Activated CD4-positive, alpha-beta T cell treated with anti-CD3 and anti-CD28 coated beads for 24 hours (primary cell): ENCODE results near the gene THAP12.
"Not testable (repeated sequence)": the region's sequence is repeated elsewhere in the genome, so short reads cannot be mapped to it uniquely, and the experiment has no call there.

Source experiments
- DNase-seq, 2 donors: peaks; one replicate each; pipeline ENCODE4 v3.0.0-alpha.2; 2020; ENCODE audit warnings: low read depth in 2 of 2

The THAP12 gene

DNA sequence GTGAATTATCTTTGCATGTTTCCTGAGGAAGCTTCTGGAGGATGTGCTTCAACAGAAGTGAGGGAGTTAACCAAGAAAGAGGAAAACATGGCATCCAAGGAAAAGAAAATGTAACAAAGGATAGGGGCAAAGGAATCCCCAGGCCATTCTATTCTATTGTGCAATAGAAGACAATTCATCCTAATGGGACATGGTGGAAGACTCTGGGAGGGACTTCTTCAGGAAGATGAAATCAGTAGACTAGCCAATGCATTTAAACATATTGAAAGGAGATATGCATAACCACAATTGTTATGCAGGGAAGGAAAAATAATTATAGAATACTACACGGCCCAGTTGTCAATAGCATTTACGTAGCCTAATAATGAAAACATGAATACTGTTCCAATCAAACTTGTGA is 55.7 kb downstream of the THAP12 start:
- no peak for DNase-seq

DNA sequence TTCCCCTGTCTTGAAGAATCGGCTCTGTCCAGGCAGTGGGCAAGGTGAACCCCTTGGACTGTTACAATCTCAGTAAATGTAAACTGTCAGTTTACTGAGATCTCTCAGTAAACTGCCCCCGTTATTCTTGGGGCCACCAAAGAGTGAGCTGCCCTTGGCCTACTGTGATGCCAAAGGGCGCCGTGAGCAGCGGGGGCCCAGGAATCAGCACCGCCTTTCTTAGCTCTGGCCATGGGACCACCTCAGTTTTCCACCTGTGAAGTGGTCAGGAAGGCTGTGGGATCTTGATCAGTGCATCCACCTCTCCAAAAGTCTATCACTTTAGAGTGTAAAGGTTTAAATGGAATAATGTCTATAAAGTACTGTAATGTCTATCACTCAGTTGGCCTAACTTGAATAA is 57.1 kb downstream of the THAP12 start:
- DNase-seq: no peak

DNA sequence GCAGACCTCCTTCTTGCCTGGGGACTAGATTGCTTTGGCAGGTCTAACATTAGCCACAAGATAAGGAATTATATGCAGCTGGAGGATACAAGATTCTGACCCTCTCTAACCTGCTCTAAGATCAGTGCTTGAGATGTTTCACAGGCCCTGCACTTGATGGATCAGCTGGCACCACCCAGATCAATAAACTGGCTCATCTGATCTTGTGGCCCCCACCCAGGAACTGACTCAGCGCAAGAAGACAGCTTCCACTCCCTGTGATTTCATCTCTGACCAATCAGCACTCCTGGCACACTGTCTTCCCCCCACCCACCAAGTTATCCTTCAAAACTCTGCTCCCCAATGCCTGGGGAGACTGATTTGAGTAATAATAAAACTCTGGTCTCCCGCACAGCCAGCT is 57.6 kb downstream of the THAP12 start:
- DNase-seq: not testable (repeated sequence)

DNA sequence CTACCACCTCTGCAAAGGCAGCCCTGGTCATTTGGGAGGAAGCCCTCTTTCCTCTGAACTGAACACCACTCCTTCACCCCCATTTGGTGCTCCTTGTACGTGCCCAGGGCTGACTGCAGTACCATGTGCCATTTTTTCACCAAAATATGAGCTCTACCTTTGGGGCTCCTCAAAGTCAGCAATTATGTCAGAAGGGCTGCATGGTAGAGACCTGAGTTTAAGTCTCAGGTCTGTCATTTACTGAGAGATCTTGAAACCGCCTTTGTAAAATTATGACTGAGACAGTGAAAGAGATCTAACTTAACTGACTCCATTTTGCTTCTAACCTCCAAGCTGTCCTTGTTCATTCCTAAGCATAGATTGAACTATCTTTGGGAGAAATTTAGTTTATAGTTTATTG is 58.0 kb downstream of the THAP12 start:
- no peak for DNase-seq

DNA sequence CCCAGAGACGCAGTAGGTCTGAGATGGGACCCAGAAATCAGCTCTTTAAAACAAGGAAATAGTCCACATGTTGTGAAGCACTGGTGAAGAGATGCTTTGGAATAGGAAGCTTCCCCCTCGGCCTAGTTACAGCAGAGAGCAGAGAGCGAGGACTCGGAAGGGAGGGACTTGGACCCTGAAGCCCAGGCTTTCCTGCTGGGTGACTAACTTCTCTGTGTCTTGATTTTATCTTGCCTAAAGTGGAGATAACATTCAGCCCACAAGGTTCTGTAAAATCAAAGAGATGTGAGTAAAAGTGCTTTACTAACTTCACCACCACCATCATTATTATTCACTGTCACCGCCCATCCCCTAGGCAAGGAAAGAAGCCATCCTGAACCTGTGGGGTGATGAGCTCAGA is 58.4 kb downstream of the THAP12 start:
- DNase-seq: no peak

DNA sequence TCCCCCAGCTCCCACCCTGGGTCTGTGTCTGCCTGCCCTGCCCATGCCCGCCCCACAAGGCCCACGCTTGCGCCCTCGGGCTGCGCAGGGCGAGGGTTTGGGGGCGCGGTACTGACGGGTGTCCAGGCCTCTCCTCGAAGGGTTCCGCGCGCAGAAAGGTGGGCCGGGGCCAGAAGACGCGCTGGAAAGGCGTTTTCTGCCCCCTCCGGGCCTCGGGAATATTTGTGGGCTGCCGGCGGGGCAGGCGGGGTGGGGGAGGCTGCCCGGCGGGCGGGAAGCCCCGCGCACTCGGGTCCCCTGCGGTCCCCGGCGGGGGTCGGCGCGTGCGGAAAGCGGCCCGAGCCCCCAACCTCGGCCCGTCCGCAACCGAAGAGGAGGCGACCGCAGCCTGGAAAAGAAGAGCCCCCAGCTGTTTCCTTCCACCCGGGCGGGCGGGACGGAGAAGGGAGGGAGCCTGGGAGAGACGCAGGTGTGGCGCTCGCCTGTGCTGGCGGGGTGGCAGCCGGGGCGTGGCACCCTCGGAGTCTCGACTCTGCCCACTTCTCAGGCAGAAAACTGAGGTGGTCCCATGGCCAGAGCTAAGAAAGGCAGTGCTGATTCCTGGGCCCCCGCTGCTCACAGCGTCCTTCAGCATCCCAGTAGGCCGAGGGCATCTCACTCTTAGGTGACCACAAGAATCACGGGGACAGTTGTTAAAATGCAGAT is 59.0 kb downstream of the THAP12 start:
- no peak for DNase-seq

DNA sequence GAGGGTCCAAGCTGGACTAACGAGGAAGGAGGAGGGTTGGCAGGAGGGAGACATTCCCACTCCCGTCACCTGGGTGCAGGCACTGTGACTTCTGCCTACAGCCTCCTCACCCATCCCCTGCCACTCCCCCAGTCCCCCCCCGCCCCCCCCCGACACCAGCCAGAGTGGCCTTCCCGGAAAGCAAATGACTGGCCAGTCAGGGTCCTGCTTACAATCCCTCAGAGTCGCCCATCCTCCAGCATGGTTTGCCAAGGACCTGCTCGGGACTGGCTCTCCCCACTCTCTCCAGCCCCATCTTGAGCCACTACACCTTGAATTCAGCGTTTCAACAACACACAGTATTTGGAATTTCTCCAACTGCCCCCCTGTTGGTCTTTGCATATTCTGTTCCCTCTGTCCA is 59.6 kb downstream of the THAP12 start:
- no peak for DNase-seq

DNA sequence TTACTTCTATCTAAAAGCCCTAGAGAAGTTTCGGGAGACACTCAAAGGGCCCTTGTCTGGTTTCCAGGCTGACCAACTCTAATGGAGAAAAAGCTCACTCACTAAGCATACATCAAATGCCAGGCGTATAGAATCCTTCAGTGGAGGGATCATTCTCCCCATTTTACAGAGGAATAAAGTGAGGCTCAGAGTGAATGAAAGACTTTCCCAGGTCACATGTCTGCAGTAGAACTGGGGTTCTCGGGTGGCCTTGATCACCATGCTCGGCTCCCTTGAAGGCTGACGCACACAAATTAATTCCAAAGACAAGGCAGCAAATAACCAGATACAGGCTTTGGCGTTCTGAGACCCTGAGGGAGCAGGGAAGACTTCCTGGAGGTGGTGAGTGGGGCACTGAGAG is 60.0 kb downstream of the THAP12 start:
- no peak for DNase-seq

DNA sequence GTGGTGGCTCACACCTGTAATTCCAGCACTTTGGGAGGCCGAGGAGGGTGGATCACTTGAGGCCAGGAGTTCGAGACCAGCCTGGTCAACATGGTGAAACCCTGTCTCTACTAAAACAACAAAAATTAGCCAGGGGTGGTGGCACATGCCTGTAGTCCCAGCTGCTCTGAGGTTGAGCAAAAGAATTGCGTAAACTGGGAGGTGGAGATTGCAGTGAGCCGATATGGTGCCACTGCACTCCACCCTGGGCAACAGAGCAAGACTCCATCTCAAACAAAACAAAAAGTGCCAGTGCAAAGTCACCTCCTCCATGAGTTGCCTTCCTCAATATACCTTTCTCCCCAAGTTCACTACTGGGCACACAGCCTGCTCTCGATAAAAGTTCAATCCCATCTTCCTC is 61.1 kb downstream of the THAP12 start:
- DNase-seq: not testable (repeated sequence)

DNA sequence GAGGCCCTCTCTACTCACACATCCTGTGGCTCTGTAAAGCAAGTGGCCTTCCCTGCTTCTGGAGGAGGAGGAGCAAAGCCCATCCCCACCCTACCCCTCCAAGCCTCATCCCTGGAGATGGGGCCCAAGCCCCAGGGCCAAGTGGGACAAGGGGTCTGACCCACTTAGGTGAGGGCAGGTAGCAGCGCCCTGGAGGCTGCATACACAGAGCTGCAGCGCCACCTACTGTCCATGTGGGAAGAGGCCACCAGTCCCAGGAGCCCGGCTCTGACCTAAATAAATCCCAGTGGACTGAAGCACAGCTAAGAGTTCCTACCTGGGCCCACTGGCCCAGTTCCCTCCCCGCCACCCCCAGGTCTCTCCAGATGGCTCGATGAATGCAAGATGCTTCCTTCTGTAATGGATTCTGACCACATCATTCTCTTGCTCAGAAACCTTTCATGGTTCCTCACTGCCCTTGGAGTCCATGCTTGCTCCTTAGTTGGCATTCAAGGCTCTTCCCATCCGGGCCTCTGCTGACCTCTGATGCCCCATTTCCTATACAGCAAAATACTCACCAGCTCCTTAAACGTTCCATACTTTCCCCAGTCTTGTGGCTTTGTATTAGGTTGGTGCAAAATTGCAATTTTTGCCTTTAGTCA is 62.1 kb downstream of the THAP12 start:
- DNase-seq: peak; percentile 83

DNA sequence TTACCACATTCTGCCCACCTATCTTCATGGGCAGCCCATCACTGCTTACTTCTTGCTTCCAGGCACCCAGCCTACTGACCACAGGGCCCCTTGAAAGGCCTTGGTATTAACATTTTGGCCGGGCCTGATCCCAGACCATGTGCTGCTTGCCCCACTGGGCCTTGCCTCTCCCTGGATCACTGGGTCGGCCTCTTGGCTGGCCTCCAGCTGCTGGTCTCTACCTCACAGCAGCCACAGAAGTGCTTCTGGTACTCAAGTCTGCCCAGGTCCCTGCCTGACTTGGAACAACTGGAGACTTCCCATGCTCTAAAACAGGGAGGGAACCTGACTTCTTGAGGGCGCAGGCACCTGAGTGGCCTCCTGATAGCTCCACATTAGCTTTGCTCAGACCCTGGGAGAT is 63.6 kb downstream of the THAP12 start:
- no peak for DNase-seq

DNA sequence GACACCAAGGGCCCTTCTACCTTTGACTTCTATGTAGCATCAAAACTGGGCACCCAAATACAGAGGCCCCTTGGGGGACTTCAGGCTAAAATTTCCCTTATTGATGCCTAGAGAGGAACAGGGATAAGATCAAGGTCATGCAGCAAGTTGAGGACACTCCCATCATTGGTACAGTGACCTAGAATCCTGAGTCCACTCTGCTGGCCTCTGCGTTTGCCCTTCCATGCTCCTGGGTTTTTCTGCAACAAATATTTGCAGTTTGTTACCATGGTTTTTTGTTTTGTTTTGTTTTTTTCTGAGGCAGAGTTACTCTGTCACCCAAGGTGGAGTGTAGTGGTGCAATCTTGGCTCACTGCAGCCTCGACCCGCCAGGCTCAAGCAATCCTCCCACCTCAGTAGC is 64.2 kb downstream of the THAP12 start:
- no peak for DNase-seq

DNA sequence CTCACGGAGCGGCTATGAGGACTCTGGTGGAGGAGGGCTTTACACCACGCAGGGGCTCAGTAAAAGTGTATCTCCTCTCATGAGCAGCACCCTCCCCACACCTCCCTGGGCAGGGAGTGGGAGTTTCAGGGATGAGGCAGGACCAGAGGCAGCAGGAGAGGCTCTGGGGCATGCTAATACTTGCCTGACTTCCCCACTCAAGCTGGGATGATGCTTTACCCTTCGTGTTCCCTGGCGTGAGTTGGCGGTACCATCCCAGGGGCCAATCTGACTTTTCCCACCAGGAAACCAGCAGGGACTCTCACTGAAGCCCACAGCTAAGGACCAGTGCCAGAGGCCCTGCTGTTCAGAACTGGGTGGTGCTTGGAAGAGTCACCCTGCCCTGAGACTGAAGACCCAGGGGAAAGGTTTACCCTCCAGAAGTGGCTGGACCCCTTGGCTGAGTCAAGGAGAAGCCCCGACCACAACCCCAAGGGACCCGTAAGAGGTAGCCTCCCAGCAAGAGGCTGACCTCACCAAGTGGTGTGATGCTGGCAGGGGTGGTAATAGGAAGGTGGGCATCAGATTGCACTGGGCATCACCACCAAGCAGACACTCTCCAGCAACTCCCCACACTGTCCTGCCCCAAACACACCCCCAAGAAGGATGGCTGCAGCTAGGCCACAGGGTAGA is 65.6 kb downstream of the THAP12 start:
- no peak for DNase-seq

DNA sequence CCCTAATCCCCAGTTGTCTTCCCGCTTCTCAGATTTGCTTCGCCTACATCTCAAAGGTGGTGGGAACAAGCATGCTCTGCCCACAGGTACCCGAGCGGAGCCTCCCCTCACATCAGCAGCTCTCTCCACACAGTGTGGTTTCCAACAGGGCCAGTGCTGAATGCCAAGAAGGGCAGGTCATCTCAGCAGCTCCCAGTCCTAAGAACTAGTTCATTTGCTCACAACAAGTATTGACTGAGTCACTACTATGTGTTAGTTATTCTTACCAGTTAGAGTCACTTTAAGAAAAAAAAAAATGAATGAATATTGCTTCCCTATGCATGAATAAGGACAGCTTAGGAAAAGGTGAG is 66.2 kb downstream of the THAP12 start:
- no peak for DNase-seq

DNA sequence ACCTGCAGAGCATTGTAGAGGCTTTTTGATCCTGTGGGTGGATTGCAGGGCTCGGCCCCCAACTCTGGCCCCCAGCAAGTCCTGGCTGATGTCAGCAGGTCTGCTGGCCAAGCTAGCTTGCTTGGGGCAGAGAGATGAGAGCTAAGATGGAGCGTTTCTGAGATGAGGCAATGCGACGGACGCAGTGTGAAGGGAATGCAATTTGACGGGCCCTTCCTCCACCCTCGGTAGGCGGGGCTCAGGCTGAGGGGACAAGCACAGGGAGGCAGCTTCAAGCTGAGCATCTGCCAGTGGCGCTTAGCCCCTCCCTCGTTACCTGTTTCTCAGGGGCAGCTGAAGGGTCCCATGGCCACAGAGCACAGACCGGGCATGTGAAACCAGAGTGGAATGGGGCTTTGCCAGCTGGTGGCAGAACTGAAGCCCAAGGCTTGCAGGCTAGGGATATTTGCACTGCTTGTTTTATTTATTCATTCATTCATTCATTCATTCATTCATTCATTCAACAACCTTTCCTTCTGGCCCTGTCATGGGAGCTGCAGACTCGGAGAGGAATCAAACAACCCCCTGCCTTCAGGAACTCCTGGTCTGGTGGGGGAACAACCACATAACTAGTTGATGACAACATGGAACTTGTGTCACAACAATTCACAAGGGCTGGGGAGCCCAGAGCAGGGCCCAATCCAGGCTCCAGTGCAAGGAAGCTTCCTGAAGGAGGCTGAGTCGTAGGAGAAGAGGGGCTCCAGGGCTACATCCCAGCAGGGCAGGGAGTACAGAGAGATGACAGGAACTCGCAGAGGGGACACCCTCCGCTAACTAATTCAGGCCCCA is 66.8 kb downstream of the THAP12 start:
- no peak for DNase-seq

DNA sequence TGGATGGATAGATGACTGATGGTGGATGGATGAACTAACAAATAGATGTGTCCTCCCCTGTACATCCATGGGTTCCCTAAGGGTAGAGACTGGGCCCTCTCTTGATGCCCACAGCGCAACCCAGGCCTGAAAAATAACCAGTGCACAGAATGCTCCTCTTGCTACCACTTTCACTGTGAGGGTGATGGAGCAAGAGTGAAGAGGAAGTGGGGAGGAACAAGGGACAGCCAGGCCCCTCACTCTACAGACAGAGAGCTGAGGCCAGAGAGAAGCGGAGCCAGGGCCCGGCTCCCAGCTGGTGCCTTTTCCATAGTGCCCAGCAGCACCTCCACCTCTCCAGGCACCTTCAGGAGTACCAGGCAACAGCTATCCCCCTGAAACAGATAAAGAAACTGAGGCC is 67.7 kb downstream of the THAP12 start:
- DNase-seq: no peak

DNA sequence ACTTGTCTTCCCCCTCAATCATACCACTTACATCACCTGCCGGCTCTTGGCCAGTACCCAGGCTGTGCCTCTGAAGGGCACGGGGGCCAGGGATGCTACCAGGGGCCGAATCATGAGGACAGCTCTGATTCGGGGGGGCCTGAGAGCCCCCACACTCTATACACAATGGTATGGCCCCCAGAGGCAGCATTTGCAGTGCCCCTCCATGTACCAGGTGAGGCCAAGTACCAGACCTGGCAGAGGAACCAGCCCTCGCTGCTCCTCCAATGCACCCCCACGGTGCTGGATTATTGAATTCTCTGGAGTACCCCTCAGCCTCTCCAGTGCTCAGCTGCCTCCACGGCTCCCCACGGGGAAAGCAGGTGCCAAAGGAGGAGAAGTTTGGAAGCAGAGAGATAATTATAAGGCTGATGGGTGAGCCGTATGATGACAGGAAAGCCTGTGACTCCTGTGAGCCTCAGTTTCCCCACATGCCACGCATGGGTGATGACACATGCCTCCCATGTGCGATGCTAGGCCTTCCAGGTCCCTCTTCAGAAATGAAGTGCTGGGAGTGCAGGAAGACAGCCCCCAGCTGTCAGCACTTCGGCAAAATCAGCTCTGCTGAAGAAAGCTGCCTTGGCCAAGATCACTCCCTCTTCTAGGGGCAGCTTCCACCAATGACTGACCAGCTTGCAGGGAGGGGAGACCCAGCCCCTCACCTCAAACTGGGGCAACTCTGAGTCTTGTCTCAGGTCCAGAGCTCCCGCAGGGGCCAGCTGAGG is 69.9 kb downstream of the THAP12 start:
- no peak for DNase-seq

DNA sequence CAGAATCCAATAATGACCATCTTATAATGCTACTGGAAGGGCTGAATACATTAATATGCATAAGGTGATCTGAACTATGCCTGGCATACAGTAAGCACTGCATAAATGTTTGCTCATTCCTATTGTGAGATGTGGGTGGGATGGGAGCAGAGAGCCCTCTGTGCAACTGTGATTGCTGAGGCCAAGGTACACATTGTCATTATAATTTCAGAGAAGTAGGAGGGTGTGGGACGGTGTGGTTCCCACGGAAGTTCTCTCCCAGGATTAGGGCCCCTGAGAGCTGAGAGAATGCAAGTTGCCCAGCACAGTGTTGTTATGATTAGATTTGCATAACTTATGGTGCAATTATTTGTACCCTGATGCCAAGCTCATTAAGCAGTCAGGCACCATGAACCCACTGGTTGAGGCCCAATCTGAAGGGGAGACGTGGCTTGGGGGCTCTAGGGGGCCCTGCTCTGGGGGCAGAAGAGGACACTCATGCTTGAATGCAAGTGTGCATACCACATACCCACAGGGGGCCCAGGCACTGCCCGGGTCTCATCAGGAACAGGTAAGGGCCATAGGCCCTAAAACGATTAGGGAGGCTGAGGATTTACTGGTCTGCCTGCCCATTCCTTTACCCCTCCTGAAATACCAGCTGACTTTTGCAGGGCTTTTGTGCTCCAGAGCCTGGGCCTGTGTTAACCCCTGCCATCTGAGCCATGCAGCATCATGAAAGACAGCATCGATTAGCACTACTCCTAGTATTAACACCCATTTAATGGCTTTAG is 72.8 kb downstream of the THAP12 start:
- DNase-seq: no peak

DNA sequence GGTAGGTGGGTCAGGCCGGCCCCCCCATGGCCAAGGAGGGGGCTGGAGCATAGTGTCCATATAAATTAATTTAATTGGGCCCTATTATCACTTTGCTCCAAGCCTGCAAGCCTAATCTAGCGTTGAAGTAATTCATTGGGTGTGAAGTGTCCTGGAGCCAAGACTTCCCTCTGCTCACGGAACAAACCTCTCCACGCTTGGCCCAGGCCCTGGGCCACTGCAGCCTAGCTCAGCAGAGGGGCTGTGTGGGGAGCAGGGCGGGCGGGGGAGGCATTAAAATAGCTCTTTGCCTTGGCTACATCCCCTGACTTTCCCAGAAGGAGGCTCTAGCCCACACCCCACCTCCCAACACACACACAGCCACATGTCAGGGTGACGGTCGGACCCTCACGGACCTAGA is 73.5 kb downstream of the THAP12 start:
- DNase-seq: no peak

DNA sequence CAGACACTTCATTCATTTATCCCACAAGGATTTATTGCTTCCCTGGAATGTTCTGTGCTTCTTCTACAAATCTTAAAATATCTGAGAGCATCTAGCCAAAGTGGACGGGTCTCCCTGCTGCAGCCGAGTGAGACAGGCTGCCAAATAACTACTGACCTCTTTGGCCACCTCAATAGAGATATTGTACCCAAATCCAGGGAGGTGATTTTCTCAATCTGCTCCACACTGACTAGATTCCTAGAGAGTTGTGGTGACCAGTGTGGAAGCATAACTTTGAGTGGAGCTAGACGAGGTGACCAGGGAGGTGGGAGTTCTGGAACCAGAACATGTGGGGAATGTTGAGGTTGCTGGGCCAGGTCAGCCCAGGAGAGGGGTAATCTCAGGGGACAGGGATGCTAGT is 77.5 kb downstream of the THAP12 start:
- no peak for DNase-seq

DNA sequence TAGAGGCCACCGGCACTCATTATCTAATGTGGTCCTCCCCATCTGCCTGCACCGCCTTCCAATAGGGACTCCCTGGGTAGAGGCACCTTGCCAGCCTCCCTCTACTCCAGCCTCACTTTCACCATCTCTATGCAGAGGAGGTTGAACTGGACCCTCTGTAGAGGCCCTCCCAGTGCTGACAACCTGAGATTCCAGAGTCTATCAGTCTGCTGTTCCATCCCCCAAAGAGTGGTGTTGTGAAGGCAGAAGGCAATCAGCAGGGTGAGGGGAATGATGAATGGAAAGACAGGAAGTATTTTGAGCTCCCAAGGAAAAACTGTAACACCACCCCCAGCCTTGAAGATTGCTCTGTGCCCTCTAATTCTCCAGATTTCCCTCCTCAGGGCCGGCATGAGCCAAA is 77.9 kb downstream of the THAP12 start:
- DNase-seq: no peak
